Measurements from ENCODE around the gene CELF2. TPM values are rescaled to one million over a fixed set of nuclear protein-coding genes. Genes with fewer than 3 reads are reported as not detected.

Gene CELF2
- total and polyA plus RNA-seq, 10 donors = 13.5 to 180 (median 105) TPM

DNA sequence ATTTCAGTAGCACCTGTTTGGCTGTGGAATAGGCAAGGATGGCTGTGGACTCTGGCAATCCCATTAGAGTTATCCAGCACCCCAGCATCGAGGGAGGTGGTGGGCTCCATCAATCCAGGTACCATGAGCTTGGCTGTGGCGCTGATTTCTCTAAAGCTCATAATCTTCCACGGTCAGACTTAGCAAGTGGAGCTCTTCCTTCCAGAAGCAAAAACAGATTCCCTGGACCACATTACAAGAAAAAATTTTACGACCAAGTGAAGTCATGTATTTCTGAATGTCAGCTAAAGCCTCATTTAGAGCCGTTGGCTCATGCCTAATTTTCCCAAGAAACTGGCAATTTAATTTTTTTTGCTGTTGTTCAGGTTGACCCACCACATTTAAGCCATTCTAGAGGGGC, 135.1 kb downstream of the CELF2 start:
- TF ChIP-seq, protein P1, sequence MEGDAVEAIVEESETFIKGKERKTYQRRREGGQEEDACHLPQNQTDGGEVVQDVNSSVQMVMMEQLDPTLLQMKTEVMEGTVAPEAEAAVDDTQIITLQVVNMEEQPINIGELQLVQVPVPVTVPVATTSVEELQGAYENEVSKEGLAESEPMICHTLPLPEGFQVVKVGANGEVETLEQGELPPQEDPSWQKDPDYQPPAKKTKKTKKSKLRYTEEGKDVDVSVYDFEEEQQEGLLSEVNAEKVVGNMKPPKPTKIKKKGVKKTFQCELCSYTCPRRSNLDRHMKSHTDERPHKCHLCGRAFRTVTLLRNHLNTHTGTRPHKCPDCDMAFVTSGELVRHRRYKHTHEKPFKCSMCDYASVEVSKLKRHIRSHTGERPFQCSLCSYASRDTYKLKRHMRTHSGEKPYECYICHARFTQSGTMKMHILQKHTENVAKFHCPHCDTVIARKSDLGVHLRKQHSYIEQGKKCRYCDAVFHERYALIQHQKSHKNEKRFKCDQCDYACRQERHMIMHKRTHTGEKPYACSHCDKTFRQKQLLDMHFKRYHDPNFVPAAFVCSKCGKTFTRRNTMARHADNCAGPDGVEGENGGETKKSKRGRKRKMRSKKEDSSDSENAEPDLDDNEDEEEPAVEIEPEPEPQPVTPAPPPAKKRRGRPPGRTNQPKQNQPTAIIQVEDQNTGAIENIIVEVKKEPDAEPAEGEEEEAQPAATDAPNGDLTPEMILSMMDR (IDR thresholded peaks at IDR 0.05 in 8 of 11, conservative IDR thresholded peaks at IDR 0.05 in 3 of 11) = no peak
- TF ChIP-seq POLR2AphosphoS5 (IDR thresholded peaks at IDR 0.05) = no peak
- TF ChIP-seq POLR2A (IDR thresholded peaks at IDR 0.05) = no peak
- Histone ChIP-seq H3K27ac (peak overlapping the region in 1 of 8 donors; percentile 85), H3K4me3 (no peak overlapping the region), H3K9me3 (no peaks in the 10 kb centered on the region), H3K27me3 (replicated peaks in 1 of 7) (no peaks in the 10 kb centered on the region), H3K4me1 (peaks cover 20 to 78% (median 55%) of the 10 kb centered on the region in 6 donors), H3K36me3 (no peaks in the 10 kb centered on the region)
- intact Hi-C loops (cut with DNase I; ENCODE audit: low total_unique reads) = no loop called here
- WGBS, 5 donors = 86 to 98% (median 93%) methylated on average over 5 of the region's 5 CpGs
- DNase-seq = no peak

DNA sequence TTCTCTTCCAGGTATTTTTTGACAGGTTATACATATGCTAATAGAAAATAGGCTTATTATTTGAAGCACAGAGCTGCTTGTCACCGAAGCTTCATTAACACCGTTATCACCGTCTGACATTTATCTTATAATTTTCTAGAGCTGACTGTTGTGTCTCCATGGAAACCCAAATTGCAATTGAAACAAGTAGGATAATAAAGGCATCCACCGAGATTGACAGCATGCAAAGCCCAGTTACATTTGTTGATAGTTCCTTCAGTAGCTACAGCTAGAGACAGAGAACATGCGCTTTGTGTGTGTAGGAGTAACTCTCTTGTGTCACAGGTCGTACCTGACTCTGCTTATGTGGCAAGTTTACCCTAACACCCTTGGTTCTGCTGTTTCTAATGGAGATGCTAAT, 135.6 kb downstream of the CELF2 start:
- Histone ChIP-seq H3K36me3 (no peaks in the 10 kb centered on the region), H3K9me3 (no peaks in the 10 kb centered on the region), H3K27me3 (replicated peaks in 1 of 7) (no peaks in the 10 kb centered on the region), H3K27ac (no peak overlapping the region), H3K4me3 (no peak overlapping the region), H3K4me1 (peaks cover 17 to 78% (median 55%) of the 10 kb centered on the region in 6 donors)
- 86 to 92% (median 88%) methylated on average over 6 of the region's 6 CpGs for WGBS, 5 donors
- TF ChIP-seq, protein P1 (IDR thresholded peaks at IDR 0.05 in 8 of 11, conservative IDR thresholded peaks at IDR 0.05 in 3 of 11) = no peak
- TF ChIP-seq POLR2A (IDR thresholded peaks at IDR 0.05) = no peak
- TF ChIP-seq POLR2AphosphoS5 (IDR thresholded peaks at IDR 0.05) = no peak
- DNase-seq = no peak
- intact Hi-C loops (cut with DNase I; ENCODE audit: low total_unique reads) = no loop called here

DNA sequence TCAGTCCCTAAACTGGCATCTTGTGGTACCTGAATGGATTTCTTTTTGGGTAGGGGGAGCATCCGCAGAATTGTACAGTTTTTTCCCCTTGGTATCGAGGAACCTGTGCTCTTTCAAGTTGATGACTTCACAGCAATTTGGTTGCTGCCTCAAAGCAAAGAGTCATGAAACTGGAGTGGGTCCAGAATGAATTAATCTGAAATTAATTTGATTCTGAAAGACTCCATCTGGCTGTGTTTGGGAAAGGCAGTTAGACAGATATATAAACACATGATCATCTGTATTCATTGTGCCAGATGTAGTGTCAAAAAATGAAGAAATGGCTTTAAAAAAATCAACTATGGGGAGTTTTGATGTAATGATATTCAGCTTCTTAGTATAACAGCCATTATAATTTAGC, 136.1 kb downstream of the CELF2 start:
- Histone ChIP-seq H3K4me1 (peaks cover 17 to 78% (median 53%) of the 10 kb centered on the region in 6 donors), H3K36me3 (no peaks in the 10 kb centered on the region), H3K27ac (no peak overlapping the region), H3K27me3 (replicated peaks in 1 of 7) (no peaks in the 10 kb centered on the region), H3K9me3 (no peaks in the 10 kb centered on the region), H3K4me3 (no peak overlapping the region)
- no peak for DNase-seq
- intact Hi-C loops (cut with DNase I; ENCODE audit: low total_unique reads) = no loop called here
- no peak for TF ChIP-seq POLR2A (IDR thresholded peaks at IDR 0.05)
- no peak for TF ChIP-seq POLR2AphosphoS5 (IDR thresholded peaks at IDR 0.05)
- TF ChIP-seq, protein P1 (IDR thresholded peaks at IDR 0.05 in 8 of 11, conservative IDR thresholded peaks at IDR 0.05 in 3 of 11) = no peak
- 83 to 94% (median 86%) methylated on average over 2 of the region's 2 CpGs for WGBS, 5 donors

DNA sequence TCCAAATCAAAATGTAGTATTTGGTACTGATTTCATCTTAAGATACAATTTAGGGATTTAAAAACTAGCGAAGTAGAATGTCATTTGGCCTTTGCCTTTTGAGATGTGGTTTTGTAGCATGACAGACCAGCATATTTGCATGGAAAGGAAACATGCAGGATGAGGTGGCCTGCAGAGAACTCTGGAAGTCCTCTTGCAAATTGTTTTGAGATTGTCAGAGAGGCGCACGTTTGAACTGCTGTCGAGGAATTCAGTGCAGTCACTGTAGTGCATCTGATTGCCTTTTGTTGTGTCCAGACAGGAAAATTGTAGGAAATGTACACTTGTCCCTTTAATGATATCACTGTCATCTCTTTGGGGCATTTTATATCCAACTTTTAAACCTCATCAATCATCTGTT, 136.7 kb downstream of the CELF2 start:
- no peak overlapping the region for H3K27ac ChIP-seq
- H3K9me3 ChIP-seq = no peaks in the 10 kb centered on the region
- H3K4me3 ChIP-seq = no peak overlapping the region
- no peaks in the 10 kb centered on the region for H3K27me3 ChIP-seq (replicated peaks in 1 of 7)
- TF ChIP-seq, protein P1 (IDR thresholded peaks at IDR 0.05 in 8 of 11, conservative IDR thresholded peaks at IDR 0.05 in 3 of 11) = no peak
- no peak for TF ChIP-seq POLR2A (IDR thresholded peaks at IDR 0.05)
- no peak for TF ChIP-seq POLR2AphosphoS5 (IDR thresholded peaks at IDR 0.05)
- WGBS, 5 donors = 26 to 43% (median 33%) methylated on average over 4 of the region's 4 CpGs
- intact Hi-C loops (cut with DNase I; ENCODE audit: low total_unique reads) = no loop called here
- H3K4me1 ChIP-seq = peaks cover 14 to 77% (median 49%) of the 10 kb centered on the region in 6 donors
- no peak for DNase-seq
- no peaks in the 10 kb centered on the region for H3K36me3 ChIP-seq

Data from spleen (tissue), 11 donors.